ENCODE results near the gene CPLX3.
A peak's percentile ranks its signal among the peaks of the same experiment; 100 is the strongest.

CPLX3 gene

DNA sequence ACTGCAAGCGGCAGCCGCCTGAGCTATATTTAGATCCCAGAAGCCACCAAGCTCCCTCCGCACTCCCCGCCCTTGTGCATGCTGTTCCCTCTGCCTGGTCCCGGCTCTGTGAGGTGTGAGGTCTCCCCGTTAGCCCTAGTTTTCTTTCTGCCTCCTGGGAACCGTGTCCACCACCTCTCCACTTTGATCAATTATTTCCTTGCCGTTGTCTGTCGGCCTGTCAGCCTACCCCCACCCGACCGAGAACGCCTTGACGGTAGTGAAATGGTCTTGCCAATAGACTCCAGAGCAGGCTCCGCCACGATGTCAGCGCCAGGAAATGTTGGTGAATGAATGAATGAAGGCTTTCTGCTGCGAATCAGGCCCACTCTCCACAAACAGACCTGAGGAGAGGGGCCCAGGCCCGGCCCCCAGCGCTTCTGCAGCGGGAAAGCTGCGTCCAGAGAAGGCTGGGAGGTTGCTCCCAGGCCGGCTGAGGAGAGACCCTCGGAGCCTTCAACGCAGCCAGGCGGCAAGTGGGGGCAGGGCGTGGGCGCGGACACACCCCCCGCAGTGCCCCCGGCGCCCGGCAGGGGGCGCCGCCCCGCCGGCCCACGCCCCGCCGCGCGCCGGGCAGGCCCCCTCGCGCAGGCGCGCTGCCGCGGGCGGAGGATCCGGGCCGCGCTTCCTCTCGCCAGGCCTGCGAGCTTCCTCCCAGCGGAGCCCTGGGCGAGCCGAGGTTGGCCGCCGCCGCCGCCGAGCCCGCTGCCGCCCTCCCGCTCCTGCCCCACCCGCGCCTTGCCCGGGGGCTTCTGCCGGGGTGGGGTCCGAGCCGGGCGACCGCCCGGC lies 44.8 kb upstream of the CPLX3 start, which contains the start of gene CSK:
Gene CSK, plus strand, starts transcription at position 650 of the 828 bp plus-strand sequence. CDS start 16,218 bp downstream, outside the sequence.
- Histone ChIP-seq H3K9me3 (ENCODE audit: insufficient read depth, low read depth, low read length) (no peaks in the 10 kb centered on the region), H3K4me3 (ENCODE audit: low read length, poor library complexity, severe bottlenecking) (peak within 1 kb of the TSS; percentile 83), H3K9me2 (replicated peaks; ENCODE audit: low read depth, low read length) (no peaks in the 10 kb centered on the region), H3K4me2 (ENCODE audit: low read depth, low read length, poor library complexity, severe bottlenecking) (peak within 1 kb of the TSS; percentile 95), H3K27me3 (ENCODE audit: insufficient read depth, low read length, poor library complexity, severe bottlenecking) (no peaks in the 10 kb centered on the region), H3K4me1 (ENCODE audit: insufficient read depth, low read length, poor library complexity, severe bottlenecking) (peaks cover 75% of the 10 kb centered on the region), H3K36me3 (ENCODE audit: insufficient read depth, low read length) (no peaks in the 10 kb centered on the region), H3K79me2 (ENCODE audit: insufficient read depth, low read length) (peaks cover 67% of the 10 kb centered on the region), H2AFZ (ENCODE audit: low read length) (no peak within 1 kb of the TSS), H4K20me1 (ENCODE audit: insufficient read depth, low read length, poor library complexity, severe bottlenecking) (peaks cover 37% of the 10 kb centered on the region), H3F3A (ENCODE audit: low read depth) (peaks cover 12% of the 10 kb centered on the region), H3K9ac (ENCODE audit: low read depth, low read length, poor library complexity, severe bottlenecking) (peak within 1 kb of the TSS; percentile 96)
- TF ChIP-seq, protein P1, sequence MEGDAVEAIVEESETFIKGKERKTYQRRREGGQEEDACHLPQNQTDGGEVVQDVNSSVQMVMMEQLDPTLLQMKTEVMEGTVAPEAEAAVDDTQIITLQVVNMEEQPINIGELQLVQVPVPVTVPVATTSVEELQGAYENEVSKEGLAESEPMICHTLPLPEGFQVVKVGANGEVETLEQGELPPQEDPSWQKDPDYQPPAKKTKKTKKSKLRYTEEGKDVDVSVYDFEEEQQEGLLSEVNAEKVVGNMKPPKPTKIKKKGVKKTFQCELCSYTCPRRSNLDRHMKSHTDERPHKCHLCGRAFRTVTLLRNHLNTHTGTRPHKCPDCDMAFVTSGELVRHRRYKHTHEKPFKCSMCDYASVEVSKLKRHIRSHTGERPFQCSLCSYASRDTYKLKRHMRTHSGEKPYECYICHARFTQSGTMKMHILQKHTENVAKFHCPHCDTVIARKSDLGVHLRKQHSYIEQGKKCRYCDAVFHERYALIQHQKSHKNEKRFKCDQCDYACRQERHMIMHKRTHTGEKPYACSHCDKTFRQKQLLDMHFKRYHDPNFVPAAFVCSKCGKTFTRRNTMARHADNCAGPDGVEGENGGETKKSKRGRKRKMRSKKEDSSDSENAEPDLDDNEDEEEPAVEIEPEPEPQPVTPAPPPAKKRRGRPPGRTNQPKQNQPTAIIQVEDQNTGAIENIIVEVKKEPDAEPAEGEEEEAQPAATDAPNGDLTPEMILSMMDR (conservative IDR thresholded peaks at IDR 0.05; ENCODE audit: low read length) = peak; percentile 31; the same call in 1 of the 2 replicates
- TF ChIP-seq EZH2phosphoT487 (IDR thresholded peaks at IDR 0.05; ENCODE audit: borderline replicate concordance) = no peak

GRCh38 chr15:74782259-74783071 lies 44.0 kb upstream of the CPLX3 start:
- Histone ChIP-seq H3F3A (ENCODE audit: low read depth) (peaks cover 6% of the 10 kb centered on the region; the same call in 1 of the 2 replicates), H4K20me1 (ENCODE audit: insufficient read depth, low read length, poor library complexity, severe bottlenecking) (peaks cover 43% of the 10 kb centered on the region)
- TF ChIP-seq, protein P1 (conservative IDR thresholded peaks at IDR 0.05; ENCODE audit: low read length) = no peak
- TF ChIP-seq EZH2phosphoT487 (IDR thresholded peaks at IDR 0.05; ENCODE audit: borderline replicate concordance) = no peak

DNA sequence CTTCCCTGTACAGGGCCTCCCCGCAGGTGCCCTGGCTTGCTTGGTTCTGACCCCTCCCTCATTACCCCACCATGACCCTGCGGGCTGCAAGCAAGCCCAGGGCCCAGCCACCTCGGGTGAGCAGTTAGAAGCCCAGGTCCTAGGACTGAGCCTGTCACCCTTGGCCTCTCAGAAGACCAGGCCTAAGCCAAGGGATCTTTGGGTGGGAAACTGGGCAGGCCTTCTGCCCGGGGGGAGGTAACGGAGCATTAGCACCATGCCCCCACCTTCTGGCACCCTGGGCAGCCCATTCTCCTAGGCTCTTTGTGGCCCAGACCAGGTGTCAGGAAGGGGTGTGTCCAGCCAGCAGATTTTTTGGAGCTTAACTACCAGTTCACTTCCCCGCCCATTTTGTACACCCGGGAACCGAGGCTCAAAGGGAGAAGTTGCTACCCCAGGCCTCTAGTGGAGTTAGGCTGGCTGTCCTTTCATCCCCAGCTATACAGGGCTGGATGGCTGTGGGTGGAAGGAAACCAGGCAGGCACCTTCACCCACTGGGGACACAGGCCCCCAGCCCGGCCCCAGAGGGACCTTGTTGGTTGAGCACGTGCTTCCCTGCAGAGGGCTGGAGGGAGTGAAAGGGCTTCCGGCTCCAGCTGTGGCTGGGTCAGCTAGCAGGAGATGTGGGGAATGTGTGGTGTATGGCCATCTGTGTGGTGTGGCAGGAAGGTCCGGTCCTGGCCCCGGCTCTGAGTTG lies 43.2 kb upstream of the CPLX3 start:
- Histone ChIP-seq H3K36me3 (ENCODE audit: insufficient read depth, low read length) (no peaks in the 10 kb centered on the region), H3K9me2 (replicated peaks; ENCODE audit: low read depth, low read length) (no peaks in the 10 kb centered on the region), H3K4me2 (ENCODE audit: low read depth, low read length, poor library complexity, severe bottlenecking) (peak overlapping the region; percentile 95), H3K4me1 (ENCODE audit: insufficient read depth, low read length, poor library complexity, severe bottlenecking) (peaks cover 70% of the 10 kb centered on the region), H3K27me3 (ENCODE audit: insufficient read depth, low read length, poor library complexity, severe bottlenecking) (no peaks in the 10 kb centered on the region), H3K9ac (ENCODE audit: low read depth, low read length, poor library complexity, severe bottlenecking) (peak overlapping the region; percentile 96), H2AFZ (ENCODE audit: low read length) (no peak overlapping the region), H4K20me1 (ENCODE audit: insufficient read depth, low read length, poor library complexity, severe bottlenecking) (peaks cover 46% of the 10 kb centered on the region), H3K79me2 (ENCODE audit: insufficient read depth, low read length) (peaks cover 76% of the 10 kb centered on the region), H3F3A (ENCODE audit: low read depth) (peaks cover 3% of the 10 kb centered on the region; the same call in 1 of the 2 replicates), H3K9me3 (ENCODE audit: insufficient read depth, low read depth, low read length) (no peaks in the 10 kb centered on the region), H3K4me3 (ENCODE audit: low read length, poor library complexity, severe bottlenecking) (peak overlapping the region; percentile 83)
- TF ChIP-seq, protein P1 (conservative IDR thresholded peaks at IDR 0.05; ENCODE audit: low read length) = no peak
- no peak for TF ChIP-seq EZH2phosphoT487 (IDR thresholded peaks at IDR 0.05; ENCODE audit: borderline replicate concordance)

More at GRCh38 chr15:74782259-74783071, 44.0 kb upstream of the CPLX3 start:
- Histone ChIP-seq H3K9ac (ENCODE audit: low read depth, low read length, poor library complexity, severe bottlenecking) (peak overlapping the region; percentile 96), H3K4me1 (ENCODE audit: insufficient read depth, low read length, poor library complexity, severe bottlenecking) (peaks cover 74% of the 10 kb centered on the region), H3K9me3 (ENCODE audit: insufficient read depth, low read depth, low read length) (no peaks in the 10 kb centered on the region), H3K27me3 (ENCODE audit: insufficient read depth, low read length, poor library complexity, severe bottlenecking) (no peaks in the 10 kb centered on the region), H3K36me3 (ENCODE audit: insufficient read depth, low read length) (no peaks in the 10 kb centered on the region), H3K4me3 (ENCODE audit: low read length, poor library complexity, severe bottlenecking) (peak overlapping the region; percentile 83), H3K9me2 (replicated peaks; ENCODE audit: low read depth, low read length) (no peaks in the 10 kb centered on the region), H3K79me2 (ENCODE audit: insufficient read depth, low read length) (peaks cover 73% of the 10 kb centered on the region), H2AFZ (ENCODE audit: low read length) (no peak overlapping the region), H3K4me2 (ENCODE audit: low read depth, low read length, poor library complexity, severe bottlenecking) (peak overlapping the region; percentile 95)

All from Loucy (cell line).